Prostate gland (tissue), 2 donors: ENCODE measurements around the gene PREPL.

Experiments
- POLR2A ChIP-seq: fragments of 450-650 bp; IDR thresholded peaks from one replicate; pipeline ENCODE4 v1.6.1; 2016; ENCODE audit warnings: antibody characterized with exemption, mild to moderate bottlenecking
- POLR2AphosphoS5 ChIP-seq: sonication (generic); formaldehyde crosslinking; IDR thresholded peaks from one replicate; pipeline ENCODE4 v1.6.1; 2017; ENCODE audit warnings: antibody characterized with exemption
- TF ChIP-seq, protein P1 (sequence below), 4 experiments: fragments of 200-600 bp in 2 of 4; fragments of 450-650 bp in 2 of 4; sonication (generic) in 2 of 4; IDR thresholded peaks; 1 replicate in 3 of 4; 2 replicates in 1 of 4; pipeline ENCODE4 v1.5.1; 2016 to 2019; ENCODE audit warnings: antibody characterized with exemption in 4 of 4, mild to moderate bottlenecking in 2 of 4, moderate library complexity in 2 of 4

GRCh38 chr2:44388877-44389276, 27.6 kb upstream of the PREPL start:
- TF ChIP-seq, protein P1, sequence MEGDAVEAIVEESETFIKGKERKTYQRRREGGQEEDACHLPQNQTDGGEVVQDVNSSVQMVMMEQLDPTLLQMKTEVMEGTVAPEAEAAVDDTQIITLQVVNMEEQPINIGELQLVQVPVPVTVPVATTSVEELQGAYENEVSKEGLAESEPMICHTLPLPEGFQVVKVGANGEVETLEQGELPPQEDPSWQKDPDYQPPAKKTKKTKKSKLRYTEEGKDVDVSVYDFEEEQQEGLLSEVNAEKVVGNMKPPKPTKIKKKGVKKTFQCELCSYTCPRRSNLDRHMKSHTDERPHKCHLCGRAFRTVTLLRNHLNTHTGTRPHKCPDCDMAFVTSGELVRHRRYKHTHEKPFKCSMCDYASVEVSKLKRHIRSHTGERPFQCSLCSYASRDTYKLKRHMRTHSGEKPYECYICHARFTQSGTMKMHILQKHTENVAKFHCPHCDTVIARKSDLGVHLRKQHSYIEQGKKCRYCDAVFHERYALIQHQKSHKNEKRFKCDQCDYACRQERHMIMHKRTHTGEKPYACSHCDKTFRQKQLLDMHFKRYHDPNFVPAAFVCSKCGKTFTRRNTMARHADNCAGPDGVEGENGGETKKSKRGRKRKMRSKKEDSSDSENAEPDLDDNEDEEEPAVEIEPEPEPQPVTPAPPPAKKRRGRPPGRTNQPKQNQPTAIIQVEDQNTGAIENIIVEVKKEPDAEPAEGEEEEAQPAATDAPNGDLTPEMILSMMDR (IDR thresholded peaks at IDR 0.05): no peak
- TF ChIP-seq POLR2AphosphoS5 (no peak), POLR2A (no peak)
